ENCODE results near the gene MAP1A. TPM values are rescaled to one million over a fixed set of nuclear protein-coding genes. Genes with fewer than 3 reads are reported as not detected.

The MAP1A gene
- total RNA-seq, 1 experiment from 2014 or later: 2.5 TPM

- no CpG with 5 or more reads among the region's 5 CpGs for WGBS (ENCODE audit: extremely low coverage, insufficient read length, low lambda C conversion rate)
- Histone ChIP-seq H3K9ac (ENCODE audit: extremely low read depth, insufficient read length, low read length) (no peak overlapping the region), H2BK15ac (ENCODE audit: low read depth, low read length) (no peak overlapping the region), H3K27me3 (ENCODE audit: insufficient read depth, low read length) (peaks cover 21% of the 10 kb centered on the region; the same call in 1 of the 2 replicates), H3K14ac (ENCODE audit: insufficient read depth, low read length) (no peak overlapping the region), H2BK5ac (ENCODE audit: insufficient read length, low read length) (no peak overlapping the region), H3K18ac (ENCODE audit: insufficient read length, low read depth, low read length) (no peak overlapping the region), H3K23ac (ENCODE audit: insufficient read length, low read depth, low read length) (no peak overlapping the region), H3T11ph (ENCODE audit: low read length) (no peak overlapping the region), H3K27ac (ENCODE audit: insufficient read length, low read depth, low read length) (no peak overlapping the region), H3K56ac (ENCODE audit: insufficient read length, low read depth, low read length) (no peak overlapping the region), H4K8ac (replicated peaks; ENCODE audit: insufficient read length, low read depth, low read length) (no peak overlapping the region), H3K79me2 (ENCODE audit: insufficient read depth, low read length) (no peaks in the 10 kb centered on the region), H4K91ac (ENCODE audit: insufficient read length, low read depth, low read length) (no peak overlapping the region), H3K4me2 (ENCODE audit: insufficient read depth, insufficient read length, low read length) (peak overlapping the region; percentile 11), H3K4ac (ENCODE audit: low read depth, low read length) (no peak overlapping the region), H4K20me1 (ENCODE audit: control insufficient read depth, insufficient read depth, insufficient read length) (no peaks in the 10 kb centered on the region), H3K4me1 (ENCODE audit: insufficient read depth, low read length) (peaks cover 3% of the 10 kb centered on the region; the same call in 1 of the 2 replicates), H2BK20ac (ENCODE audit: low read depth, low read length, poor library complexity, severe bottlenecking) (no peak overlapping the region), H3K79me1 (ENCODE audit: insufficient read depth, low read depth, low read length, poor library complexity, severe bottlenecking) (no peaks in the 10 kb centered on the region), H2AK5ac (ENCODE audit: insufficient read length, low read length) (no peak overlapping the region), H3K9me3 (ENCODE audit: control insufficient read depth, low read depth, low read length) (no peaks in the 10 kb centered on the region), H2BK12ac (ENCODE audit: insufficient read length, low read depth, low read length) (no peak overlapping the region), H2BK120ac (ENCODE audit: low read depth, low read length, poor library complexity, severe bottlenecking) (no peak overlapping the region), H4K5ac (ENCODE audit: insufficient read length, low read depth, low read length) (no peak overlapping the region), H3K23me2 (ENCODE audit: insufficient read length, low read depth, low read length, poor library complexity, severe bottlenecking) (peaks cover 21% of the 10 kb centered on the region), H2AFZ (ENCODE audit: low read length) (no peak overlapping the region)
- Mint-ChIP-seq H3K4me3 (peak overlapping the region; percentile 16 to 71; a peak in 4 of 5 replicates), H3K27me3 (ENCODE audit: low read depth) (peaks cover 92% of the 10 kb centered on the region), H3K27ac (no peak overlapping the region), H3K4me1 (peaks cover 41 to 61% of the 10 kb centered on the region in 2 experiments), H3K9me3 (no peaks in the 10 kb centered on the region), H3K36me3 (ENCODE audit: insufficient read depth in 1 of 3, low read depth in 3 of 3) (no peaks in the 10 kb centered on the region; a peak in 1 of 7 replicates)
- TF ChIP-seq, protein P1, sequence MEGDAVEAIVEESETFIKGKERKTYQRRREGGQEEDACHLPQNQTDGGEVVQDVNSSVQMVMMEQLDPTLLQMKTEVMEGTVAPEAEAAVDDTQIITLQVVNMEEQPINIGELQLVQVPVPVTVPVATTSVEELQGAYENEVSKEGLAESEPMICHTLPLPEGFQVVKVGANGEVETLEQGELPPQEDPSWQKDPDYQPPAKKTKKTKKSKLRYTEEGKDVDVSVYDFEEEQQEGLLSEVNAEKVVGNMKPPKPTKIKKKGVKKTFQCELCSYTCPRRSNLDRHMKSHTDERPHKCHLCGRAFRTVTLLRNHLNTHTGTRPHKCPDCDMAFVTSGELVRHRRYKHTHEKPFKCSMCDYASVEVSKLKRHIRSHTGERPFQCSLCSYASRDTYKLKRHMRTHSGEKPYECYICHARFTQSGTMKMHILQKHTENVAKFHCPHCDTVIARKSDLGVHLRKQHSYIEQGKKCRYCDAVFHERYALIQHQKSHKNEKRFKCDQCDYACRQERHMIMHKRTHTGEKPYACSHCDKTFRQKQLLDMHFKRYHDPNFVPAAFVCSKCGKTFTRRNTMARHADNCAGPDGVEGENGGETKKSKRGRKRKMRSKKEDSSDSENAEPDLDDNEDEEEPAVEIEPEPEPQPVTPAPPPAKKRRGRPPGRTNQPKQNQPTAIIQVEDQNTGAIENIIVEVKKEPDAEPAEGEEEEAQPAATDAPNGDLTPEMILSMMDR (conservative IDR thresholded peaks at IDR 0.05): no peak
- no peak for DNase-seq
These were observed 1.2 kb upstream of the MAP1A start for GRCh38 chr15:43516185-43516584.
